HG02981 (cell line): ENCODE measurements around the gene HK1.

Source experiments
- ATAC-seq: cut with Tn5 transposase; IDR thresholded peaks from one replicate; pipeline ENCODE4 v1.9.1; 2021; ENCODE audit warnings: mild to moderate bottlenecking, moderate library complexity; ENCODE audit not compliant: unreplicated experiment

The HK1 gene

GRCh38 chr10:69367469-69367868 lies 89.2 kb downstream of the HK1 start:
- no peak for ATAC-seq

GRCh38 chr10:69372126-69372980 lies 94.1 kb downstream of the HK1 start:
- ATAC-seq: no peak

GRCh38 chr10:69374242-69374641 lies 95.9 kb downstream of the HK1 start:
- ATAC-seq: no peak

- no peak for ATAC-seq
Measured at GRCh38 chr10:69374931-69375306, 96.6 kb downstream of the HK1 start.

GRCh38 chr10:69375307-69376151 lies 97.2 kb downstream of the HK1 start:
- no peak for ATAC-seq

GRCh38 chr10:69376662-69377061 lies 98.4 kb downstream of the HK1 start:
- ATAC-seq: no peak

- no peak for ATAC-seq
Measured at GRCh38 chr10:69377191-69377590, 98.9 kb downstream of the HK1 start.

GRCh38 chr10:69377933-69378332 lies 99.6 kb downstream of the HK1 start:
- ATAC-seq: no peak

- no peak for ATAC-seq
Measured at GRCh38 chr10:69379800-69380199, 101.5 kb downstream of the HK1 start.

- no peak for ATAC-seq
Measured at GRCh38 chr10:69382382-69383117, 104.3 kb downstream of the HK1 start.

- no peak for ATAC-seq
Measured at GRCh38 chr10:69383558-69383957, 105.3 kb downstream of the HK1 start.

- no peak for ATAC-seq
Measured at GRCh38 chr10:69384320-69384719, 106.0 kb downstream of the HK1 start.

- ATAC-seq: no peak
Measured at GRCh38 chr10:69385454-69386350, 107.4 kb downstream of the HK1 start.

- ATAC-seq: no peak
Measured at GRCh38 chr10:69387500-69387899, 109.2 kb downstream of the HK1 start.

GRCh38 chr10:69388488-69388887 lies 110.2 kb downstream of the HK1 start:
- ATAC-seq: no peak

- ATAC-seq: no peak
Measured at GRCh38 chr10:69389827-69390490, 111.7 kb downstream of the HK1 start.

- ATAC-seq: no peak
Measured at GRCh38 chr10:69391158-69391557, 112.9 kb downstream of the HK1 start.

GRCh38 chr10:69392481-69393000 lies 114.2 kb downstream of the HK1 start:
- ATAC-seq: peak; percentile 88

GRCh38 chr10:69394020-69394419 lies 115.7 kb downstream of the HK1 start:
- no peak for ATAC-seq

- no peak for ATAC-seq
Measured at GRCh38 chr10:69397972-69398371, 119.7 kb downstream of the HK1 start.
